ENCODE data around the gene NUSAP1.
"Not testable (repeated sequence)": the region's sequence is repeated elsewhere in the genome, so short reads cannot be mapped to it uniquely, and the experiment has no call there.

Gene NUSAP1

DNA sequence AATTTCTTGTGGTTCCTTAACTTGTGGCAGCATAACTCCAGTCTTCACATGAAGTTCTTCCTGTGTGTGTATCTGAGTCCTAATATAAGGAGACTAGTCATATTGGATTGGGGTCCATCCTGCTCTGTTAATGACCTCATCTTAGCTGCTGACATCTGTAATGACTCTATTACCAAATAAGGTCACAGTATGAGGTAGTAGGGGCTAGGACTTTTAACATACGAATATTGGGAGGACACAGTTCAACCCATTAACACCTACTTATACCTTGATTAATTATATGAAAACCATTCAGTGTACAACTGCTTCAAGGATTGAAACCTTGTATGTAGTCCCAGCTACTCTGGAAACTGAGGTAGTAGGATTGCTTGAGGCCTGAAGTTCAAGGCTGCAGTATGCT, 44.2 kb upstream of the NUSAP1 start:
- Histone ChIP-seq H3K9ac (ENCODE audit: insufficient read length, low read depth) (no peak overlapping the region), H3K4me3 (ENCODE audit: insufficient read length, low read depth) (no peak overlapping the region), H3K4me1 (ENCODE audit: insufficient read depth, insufficient read length) (peaks cover 3% of the 10 kb centered on the region), H3K36me3 (ENCODE audit: insufficient read depth, insufficient read length, low read length) (peaks cover 55% of the 10 kb centered on the region), H3K27me3 (ENCODE audit: insufficient read depth, insufficient read length) (no peaks in the 10 kb centered on the region), H3K9me3 (ENCODE audit: insufficient read depth, low read length) (no peaks in the 10 kb centered on the region)
- TF ChIP-seq YY1 (IDR thresholded peaks at IDR 0.05; ENCODE audit: insufficient read depth, insufficient read length), result no peak
- TF ChIP-seq ZNF274 (IDR thresholded peaks at IDR 0.05; ENCODE audit: low read depth, low read length), result no peak
- TF ChIP-seq SUZ12 (IDR thresholded peaks at IDR 0.05; ENCODE audit: extremely low read depth, insufficient read depth, insufficient read length), result no peak
- DNase-seq (ENCODE audit: low read depth, low spot score), result no peak

DNA sequence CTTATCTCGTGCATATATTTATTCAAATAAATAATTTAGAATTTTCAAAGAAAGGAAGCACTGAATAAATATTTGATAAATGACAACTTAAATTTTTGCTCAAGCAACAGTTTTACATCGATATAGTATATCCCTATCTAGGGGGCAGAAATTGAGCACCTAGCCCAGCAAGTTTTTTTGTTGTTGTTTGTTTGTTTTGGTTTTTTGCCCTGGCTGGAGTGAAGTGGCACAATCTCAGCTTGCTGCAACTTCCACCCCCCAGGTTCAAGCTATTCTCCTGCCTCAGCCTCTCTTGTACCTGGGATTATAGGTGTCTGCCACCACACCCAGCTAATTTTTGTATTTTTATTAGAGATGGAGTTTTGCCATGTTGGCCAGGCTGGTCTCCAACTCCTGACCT, 42.7 kb upstream of the NUSAP1 start:
- Histone ChIP-seq H3K36me3 (ENCODE audit: insufficient read depth, insufficient read length, low read length) (peaks cover 61% of the 10 kb centered on the region), H3K9me3 (ENCODE audit: insufficient read depth, low read length) (no peaks in the 10 kb centered on the region), H3K4me1 (ENCODE audit: insufficient read depth, insufficient read length) (peaks cover 3% of the 10 kb centered on the region), H3K4me3 (ENCODE audit: insufficient read length, low read depth) (no peak overlapping the region), H3K27me3 (ENCODE audit: insufficient read depth, insufficient read length) (no peaks in the 10 kb centered on the region), H3K9ac (ENCODE audit: insufficient read length, low read depth) (no peak overlapping the region)
- DNase-seq (ENCODE audit: low read depth, low spot score), result no peak
- no peak for TF ChIP-seq ZNF274 (IDR thresholded peaks at IDR 0.05; ENCODE audit: low read depth, low read length)
- TF ChIP-seq YY1 (IDR thresholded peaks at IDR 0.05; ENCODE audit: insufficient read depth, insufficient read length), result no peak
- no peak for TF ChIP-seq SUZ12 (IDR thresholded peaks at IDR 0.05; ENCODE audit: extremely low read depth, insufficient read depth, insufficient read length)

- H3K4me1 ChIP-seq (ENCODE audit: insufficient read depth, insufficient read length), result peaks cover 3% of the 10 kb centered on the region
- H3K27me3 ChIP-seq (ENCODE audit: insufficient read depth, insufficient read length), result no peaks in the 10 kb centered on the region
- peaks cover 55% of the 10 kb centered on the region for H3K36me3 ChIP-seq (ENCODE audit: insufficient read depth, insufficient read length, low read length)
Measured at GRCh38 chr15:41291065-41291631, 41.5 kb upstream of the NUSAP1 start.

DNA sequence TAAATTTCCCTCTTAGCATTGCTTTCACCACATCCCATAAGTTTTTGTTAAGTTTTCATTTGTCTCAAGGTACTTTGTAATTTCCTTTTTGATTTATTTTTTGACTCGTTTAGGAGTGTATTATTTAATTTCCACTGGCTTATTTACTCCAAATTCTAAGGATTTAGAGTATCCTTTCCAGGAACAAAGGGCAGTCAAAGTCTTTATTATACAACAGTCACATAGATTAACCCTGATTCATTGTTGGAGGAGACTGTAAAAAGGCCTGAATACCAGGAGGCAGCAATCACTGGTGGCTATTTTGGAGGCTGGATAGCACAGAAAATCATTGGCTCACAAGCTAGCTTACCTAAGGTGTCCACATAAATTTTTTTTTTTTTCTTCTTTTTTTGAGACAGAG, 40.2 kb upstream of the NUSAP1 start:
- Histone ChIP-seq H3K36me3 (ENCODE audit: insufficient read depth, insufficient read length, low read length) (peaks cover 54% of the 10 kb centered on the region), H3K4me1 (ENCODE audit: insufficient read depth, insufficient read length) (peaks cover 3% of the 10 kb centered on the region)

More at GRCh38 chr15:41291065-41291631, 41.5 kb upstream of the NUSAP1 start:
- no peaks in the 10 kb centered on the region for H3K9me3 ChIP-seq (ENCODE audit: insufficient read depth, low read length)
- DNase-seq (ENCODE audit: low read depth, low spot score), result no peak
- H3K9ac ChIP-seq (ENCODE audit: insufficient read length, low read depth), result no peak overlapping the region
- H3K4me3 ChIP-seq (ENCODE audit: insufficient read length, low read depth), result no peak overlapping the region
- TF ChIP-seq ZNF274 (IDR thresholded peaks at IDR 0.05; ENCODE audit: low read depth, low read length) (no peak), YY1 (IDR thresholded peaks at IDR 0.05; ENCODE audit: insufficient read depth, insufficient read length) (no peak), SUZ12 (IDR thresholded peaks at IDR 0.05; ENCODE audit: extremely low read depth, insufficient read depth, insufficient read length) (no peak)

DNA sequence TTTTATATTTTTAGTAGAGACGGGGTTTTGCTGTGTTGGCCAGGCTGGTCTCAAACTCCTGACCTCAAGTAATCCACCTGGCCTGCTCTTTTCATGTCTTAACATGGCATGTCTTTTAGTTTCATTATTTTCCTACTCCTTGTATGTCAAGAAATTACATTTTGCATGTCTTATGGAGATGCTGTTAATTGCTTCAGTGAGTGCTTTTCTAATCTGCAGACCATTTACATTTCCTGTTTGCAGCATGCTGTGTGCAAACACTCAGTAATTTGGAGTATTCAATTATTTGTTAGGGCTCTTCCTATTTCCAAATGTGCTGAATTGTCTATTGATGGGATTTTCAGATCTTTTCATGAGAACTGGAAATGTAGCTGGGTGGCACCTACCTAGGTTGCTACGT, 31.5 kb upstream of the NUSAP1 start:
- not testable (repeated sequence) for H3K27me3 ChIP-seq (ENCODE audit: insufficient read depth, insufficient read length); H3K9me3 ChIP-seq (ENCODE audit: insufficient read depth, low read length); DNase-seq (ENCODE audit: low read depth, low spot score); H3K9ac ChIP-seq (ENCODE audit: insufficient read length, low read depth); H3K4me3 ChIP-seq (ENCODE audit: insufficient read length, low read depth); H3K4me1 ChIP-seq (ENCODE audit: insufficient read depth, insufficient read length)
- H3K36me3 ChIP-seq (ENCODE audit: insufficient read depth, insufficient read length, low read length), result peaks cover 33% of the 10 kb centered on the region

More for the DNA sequence above, 40.2 kb upstream of the NUSAP1 start:
- no peak for DNase-seq (ENCODE audit: low read depth, low spot score)
- Histone ChIP-seq H3K9me3 (ENCODE audit: insufficient read depth, low read length) (no peaks in the 10 kb centered on the region), H3K27me3 (ENCODE audit: insufficient read depth, insufficient read length) (no peaks in the 10 kb centered on the region), H3K9ac (ENCODE audit: insufficient read length, low read depth) (no peak overlapping the region), H3K4me3 (ENCODE audit: insufficient read length, low read depth) (no peak overlapping the region)
- TF ChIP-seq YY1 (IDR thresholded peaks at IDR 0.05; ENCODE audit: insufficient read depth, insufficient read length) (no peak), ZNF274 (IDR thresholded peaks at IDR 0.05; ENCODE audit: low read depth, low read length) (no peak), SUZ12 (IDR thresholded peaks at IDR 0.05; ENCODE audit: extremely low read depth, insufficient read depth, insufficient read length) (no peak)

GRCh38 chr15:41301587-41301986, 31.1 kb upstream of the NUSAP1 start:
- no peak overlapping the region for H3K9ac ChIP-seq (ENCODE audit: insufficient read length, low read depth)
- H3K36me3 ChIP-seq (ENCODE audit: insufficient read depth, insufficient read length, low read length), result peaks cover 29% of the 10 kb centered on the region
- no peak overlapping the region for H3K4me3 ChIP-seq (ENCODE audit: insufficient read length, low read depth)
- H3K27me3 ChIP-seq (ENCODE audit: insufficient read depth, insufficient read length), result no peaks in the 10 kb centered on the region
- TF ChIP-seq YY1 (IDR thresholded peaks at IDR 0.05; ENCODE audit: insufficient read depth, insufficient read length) (no peak), SUZ12 (IDR thresholded peaks at IDR 0.05; ENCODE audit: extremely low read depth, insufficient read depth, insufficient read length) (no peak), ZNF274 (IDR thresholded peaks at IDR 0.05; ENCODE audit: low read depth, low read length) (no peak)
- H3K4me1 ChIP-seq (ENCODE audit: insufficient read depth, insufficient read length), result no peaks in the 10 kb centered on the region
- H3K9me3 ChIP-seq (ENCODE audit: insufficient read depth, low read length), result no peaks in the 10 kb centered on the region
- DNase-seq (ENCODE audit: low read depth, low spot score), result no peak

DNA sequence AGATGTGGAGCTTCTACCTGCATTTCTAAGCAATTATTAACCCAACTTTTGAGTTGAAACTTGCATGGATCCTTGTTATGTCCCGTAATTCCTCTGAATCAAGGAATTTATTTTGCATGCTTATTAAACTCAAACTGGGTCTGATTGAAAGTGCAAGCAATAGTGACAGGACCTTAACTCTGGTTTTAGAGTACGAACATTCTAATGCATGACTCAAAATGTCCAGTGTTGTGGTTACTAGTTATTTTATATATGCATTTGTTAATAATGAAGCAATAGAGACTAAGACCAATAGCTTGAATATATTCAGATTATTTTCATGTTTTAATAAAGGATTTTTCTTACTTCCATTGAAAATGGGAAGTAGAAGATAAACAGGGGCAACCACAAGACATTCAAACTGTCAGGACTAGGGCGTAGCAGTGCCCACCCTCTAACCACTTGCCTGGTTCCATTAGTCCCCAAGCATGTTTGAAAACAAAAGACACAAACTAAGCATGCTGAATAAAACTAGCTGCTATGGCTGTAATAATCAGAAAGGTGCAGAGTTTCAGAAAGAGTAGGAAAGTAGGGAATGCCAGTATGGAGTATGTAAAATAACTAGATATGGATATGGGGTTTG, 28.4 kb upstream of the NUSAP1 start:
- Histone ChIP-seq H3K9me3 (ENCODE audit: insufficient read depth, low read length) (no peaks in the 10 kb centered on the region), H3K4me3 (ENCODE audit: insufficient read length, low read depth) (no peak overlapping the region), H3K36me3 (ENCODE audit: insufficient read depth, insufficient read length, low read length) (peaks cover 27% of the 10 kb centered on the region), H3K27me3 (ENCODE audit: insufficient read depth, insufficient read length) (no peaks in the 10 kb centered on the region), H3K4me1 (ENCODE audit: insufficient read depth, insufficient read length) (no peaks in the 10 kb centered on the region), H3K9ac (ENCODE audit: insufficient read length, low read depth) (no peak overlapping the region)
- no peak for DNase-seq (ENCODE audit: low read depth, low spot score)
- TF ChIP-seq SUZ12 (IDR thresholded peaks at IDR 0.05; ENCODE audit: extremely low read depth, insufficient read depth, insufficient read length) (no peak), YY1 (IDR thresholded peaks at IDR 0.05; ENCODE audit: insufficient read depth, insufficient read length) (no peak), ZNF274 (IDR thresholded peaks at IDR 0.05; ENCODE audit: low read depth, low read length) (no peak)

All from NT2/D1 (cell line).